ENCODE measurements around the gene TSR1.

GRCh38 chr17:2346475-2346874 is 10.2 kb upstream of the TSR1 start:
- TF ChIP-seq, protein P1, sequence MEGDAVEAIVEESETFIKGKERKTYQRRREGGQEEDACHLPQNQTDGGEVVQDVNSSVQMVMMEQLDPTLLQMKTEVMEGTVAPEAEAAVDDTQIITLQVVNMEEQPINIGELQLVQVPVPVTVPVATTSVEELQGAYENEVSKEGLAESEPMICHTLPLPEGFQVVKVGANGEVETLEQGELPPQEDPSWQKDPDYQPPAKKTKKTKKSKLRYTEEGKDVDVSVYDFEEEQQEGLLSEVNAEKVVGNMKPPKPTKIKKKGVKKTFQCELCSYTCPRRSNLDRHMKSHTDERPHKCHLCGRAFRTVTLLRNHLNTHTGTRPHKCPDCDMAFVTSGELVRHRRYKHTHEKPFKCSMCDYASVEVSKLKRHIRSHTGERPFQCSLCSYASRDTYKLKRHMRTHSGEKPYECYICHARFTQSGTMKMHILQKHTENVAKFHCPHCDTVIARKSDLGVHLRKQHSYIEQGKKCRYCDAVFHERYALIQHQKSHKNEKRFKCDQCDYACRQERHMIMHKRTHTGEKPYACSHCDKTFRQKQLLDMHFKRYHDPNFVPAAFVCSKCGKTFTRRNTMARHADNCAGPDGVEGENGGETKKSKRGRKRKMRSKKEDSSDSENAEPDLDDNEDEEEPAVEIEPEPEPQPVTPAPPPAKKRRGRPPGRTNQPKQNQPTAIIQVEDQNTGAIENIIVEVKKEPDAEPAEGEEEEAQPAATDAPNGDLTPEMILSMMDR (IDR thresholded peaks at IDR 0.05; ENCODE audit: insufficient read depth, low read depth, low read length): no peak
- no peak for TF ChIP-seq EZH2 (IDR thresholded peaks at IDR 0.05; ENCODE audit: insufficient read depth, low read length)
